ENCODE data around the gene PRSS27.
"Not testable (repeated sequence)": the region's sequence is repeated elsewhere in the genome, so short reads cannot be mapped to it uniquely, and the experiment has no call there.

Gene PRSS27

GRCh38 chr16:2670017-2670416, 50.0 kb downstream of the PRSS27 start:
- DNase-seq, result peak; percentile 60

- not testable (repeated sequence) for DNase-seq
Observed at GRCh38 chr16:2669587-2669986, 50.4 kb downstream of the PRSS27 start.

GRCh38 chr16:2666671-2667070, 53.4 kb downstream of the PRSS27 start:
- DNase-seq, result not testable (repeated sequence)

GRCh38 chr16:2664574-2664982, 55.4 kb downstream of the PRSS27 start:
- no peak for DNase-seq

- DNase-seq, result no peak
Observed at GRCh38 chr16:2663553-2664546, 56.2 kb downstream of the PRSS27 start.

Data from DMS53 (cell line).